BLaER1 (cell line): ENCODE measurements around the gene GMDS.

Experiments
- H3K27ac ChIP-seq: shearing (Covaris generic); formaldehyde crosslinking; 2 replicates; pipeline ENCODE4 v1.8.1; 2022
- H3K27me3 ChIP-seq: shearing (Covaris generic); formaldehyde crosslinking; 2 replicates; pipeline ENCODE4 v1.8.1; 2022
- H3K36me3 ChIP-seq: shearing (Covaris generic); formaldehyde crosslinking; 2 replicates; pipeline ENCODE4 v1.8.1; 2022
- H3K4me1 ChIP-seq: shearing (Covaris generic); formaldehyde crosslinking; 2 replicates; pipeline ENCODE4 v1.8.1; 2022
- H3K4me2 ChIP-seq: shearing (Covaris generic); formaldehyde crosslinking; 2 replicates; pipeline ENCODE4 v1.8.1; 2022
- H3K4me3 ChIP-seq: shearing (Covaris generic); formaldehyde crosslinking; 2 replicates; pipeline ENCODE4 v1.8.1; 2022
- H3K9ac ChIP-seq: shearing (Covaris generic); formaldehyde crosslinking; 2 replicates; pipeline ENCODE4 v1.8.1; 2022
- H3K9me3 ChIP-seq: shearing (Covaris generic); formaldehyde crosslinking; 2 replicates; pipeline ENCODE4 v1.8.1; 2022
- H4K20me1 ChIP-seq: shearing (Covaris generic); formaldehyde crosslinking; 2 replicates; pipeline ENCODE4 v1.8.1; 2022
- Cebpa-rat ChIP-seq: shearing (Covaris generic); IDR thresholded peaks from 2 replicates; pipeline ENCODE4 v1.8.1; 2022

GMDS gene

DNA sequence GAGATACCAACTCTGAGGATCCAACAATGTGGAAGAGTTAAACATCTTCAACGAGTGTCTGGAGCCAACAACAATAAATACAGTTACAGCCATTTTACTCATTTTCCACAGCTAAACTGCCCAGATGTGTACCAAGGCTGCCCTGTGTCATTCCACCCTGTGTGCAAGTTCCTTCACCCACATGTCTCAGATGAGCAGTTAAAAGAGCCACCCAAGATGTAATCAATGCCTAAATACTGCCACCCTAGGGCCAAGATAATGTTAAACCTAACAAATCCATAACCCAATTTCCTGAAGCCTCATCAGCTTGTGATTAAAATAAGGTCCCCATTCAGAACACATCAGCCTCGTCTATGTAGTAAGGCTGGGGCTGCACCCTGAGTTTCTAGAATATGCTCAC lies 59.9 kb downstream of the GMDS start:
- no peak overlapping the region for H3K9ac ChIP-seq
- H3K36me3 ChIP-seq: no peaks in the 10 kb centered on the region
- no peak overlapping the region for H3K27ac ChIP-seq
- no peaks in the 10 kb centered on the region for H3K4me1 ChIP-seq
- no peak for TF ChIP-seq Cebpa-rat
- no peaks in the 10 kb centered on the region for H3K9me3 ChIP-seq
- H3K4me3 ChIP-seq: no peak overlapping the region
- H3K4me2 ChIP-seq: no peak overlapping the region
- no peaks in the 10 kb centered on the region for H3K27me3 ChIP-seq
- peaks cover 46% of the 10 kb centered on the region for H4K20me1 ChIP-seq

GRCh38 chr6:2184700-2185455 lies 60.5 kb downstream of the GMDS start:
- Histone ChIP-seq H3K9ac (no peak overlapping the region), H3K9me3 (no peaks in the 10 kb centered on the region), H3K4me2 (no peak overlapping the region), H3K27me3 (no peaks in the 10 kb centered on the region), H3K4me3 (no peak overlapping the region), H3K36me3 (no peaks in the 10 kb centered on the region), H3K4me1 (no peaks in the 10 kb centered on the region), H3K27ac (no peak overlapping the region), H4K20me1 (peaks cover 48% of the 10 kb centered on the region)
- no peak for TF ChIP-seq Cebpa-rat

GRCh38 chr6:2183752-2184151 lies 61.7 kb downstream of the GMDS start:
- TF ChIP-seq Cebpa-rat: no peak
- H3K36me3 ChIP-seq: no peaks in the 10 kb centered on the region
- H3K27me3 ChIP-seq: no peaks in the 10 kb centered on the region
- H3K4me1 ChIP-seq: no peaks in the 10 kb centered on the region
- peaks cover 41% of the 10 kb centered on the region for H4K20me1 ChIP-seq
- no peak overlapping the region for H3K27ac ChIP-seq
- H3K9ac ChIP-seq: no peak overlapping the region
- H3K4me3 ChIP-seq: no peak overlapping the region
- H3K4me2 ChIP-seq: no peak overlapping the region
- no peaks in the 10 kb centered on the region for H3K9me3 ChIP-seq

DNA sequence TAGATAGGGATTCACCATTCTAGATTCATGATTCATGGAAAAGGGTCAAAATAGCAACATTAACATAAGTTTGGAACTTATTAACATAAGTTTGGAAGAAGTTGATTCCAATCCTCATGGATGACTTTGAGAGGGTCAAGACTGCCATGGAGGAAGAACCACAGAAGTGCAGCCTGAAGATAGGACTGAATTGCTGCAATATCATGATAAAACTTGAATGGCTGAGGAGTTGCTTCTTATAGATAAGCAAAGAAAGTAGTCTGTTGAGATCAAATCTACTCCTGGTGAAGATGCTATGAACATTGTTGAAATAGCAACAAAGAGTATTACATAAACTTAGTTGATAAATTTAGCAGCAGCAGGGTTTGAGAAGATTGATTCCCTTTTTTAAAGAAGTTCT lies 62.2 kb downstream of the GMDS start:
- Histone ChIP-seq H3K4me1 (no peaks in the 10 kb centered on the region), H3K9me3 (peaks cover 3% of the 10 kb centered on the region), H3K4me3 (no peak overlapping the region), H3K27ac (no peak overlapping the region), H4K20me1 (peaks cover 36% of the 10 kb centered on the region), H3K9ac (no peak overlapping the region), H3K36me3 (no peaks in the 10 kb centered on the region), H3K27me3 (no peaks in the 10 kb centered on the region), H3K4me2 (no peak overlapping the region)
- no peak for TF ChIP-seq Cebpa-rat

DNA sequence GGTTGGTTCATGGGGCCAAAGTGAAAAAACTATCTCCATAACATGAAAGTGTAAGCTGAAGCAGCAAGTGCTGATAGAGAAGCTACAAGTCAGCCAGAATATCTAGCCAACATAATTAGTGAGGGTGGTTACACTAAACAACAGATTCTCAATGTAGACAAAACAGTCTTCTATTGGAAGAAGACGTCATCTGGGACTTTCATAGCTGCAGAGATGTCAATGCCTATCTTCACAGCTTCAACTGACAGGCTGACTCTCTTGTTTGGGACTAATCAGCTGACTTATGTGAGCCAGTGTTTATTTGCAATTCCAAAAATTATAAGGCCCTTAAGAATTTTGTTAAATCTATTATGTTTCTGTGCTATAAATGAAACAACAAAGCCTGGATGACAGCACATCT lies 63.2 kb downstream of the GMDS start:
- Histone ChIP-seq H3K4me1 (no peaks in the 10 kb centered on the region), H3K9ac (no peak overlapping the region), H3K9me3 (peaks cover 10% of the 10 kb centered on the region), H3K27me3 (no peaks in the 10 kb centered on the region), H3K36me3 (no peaks in the 10 kb centered on the region), H4K20me1 (peaks cover 26% of the 10 kb centered on the region), H3K27ac (no peak overlapping the region), H3K4me2 (no peak overlapping the region), H3K4me3 (no peak overlapping the region)
- no peak for TF ChIP-seq Cebpa-rat

GRCh38 chr6:2181567-2181966 lies 63.8 kb downstream of the GMDS start:
- Histone ChIP-seq H3K4me3 (no peak overlapping the region), H3K27me3 (no peaks in the 10 kb centered on the region), H3K9ac (no peak overlapping the region), H3K36me3 (no peaks in the 10 kb centered on the region), H4K20me1 (peaks cover 27% of the 10 kb centered on the region), H3K9me3 (peaks cover 10% of the 10 kb centered on the region), H3K4me2 (no peak overlapping the region), H3K27ac (no peak overlapping the region), H3K4me1 (no peaks in the 10 kb centered on the region)
- TF ChIP-seq Cebpa-rat: no peak

GRCh38 chr6:2179950-2180349 lies 65.5 kb downstream of the GMDS start:
- Histone ChIP-seq H3K4me2 (no peak overlapping the region), H3K27me3 (no peaks in the 10 kb centered on the region), H3K4me3 (no peak overlapping the region), H3K9me3 (peaks cover 10% of the 10 kb centered on the region), H3K36me3 (no peaks in the 10 kb centered on the region), H3K4me1 (no peaks in the 10 kb centered on the region), H3K9ac (no peak overlapping the region), H4K20me1 (peaks cover 27% of the 10 kb centered on the region), H3K27ac (no peak overlapping the region)
- no peak for TF ChIP-seq Cebpa-rat

DNA sequence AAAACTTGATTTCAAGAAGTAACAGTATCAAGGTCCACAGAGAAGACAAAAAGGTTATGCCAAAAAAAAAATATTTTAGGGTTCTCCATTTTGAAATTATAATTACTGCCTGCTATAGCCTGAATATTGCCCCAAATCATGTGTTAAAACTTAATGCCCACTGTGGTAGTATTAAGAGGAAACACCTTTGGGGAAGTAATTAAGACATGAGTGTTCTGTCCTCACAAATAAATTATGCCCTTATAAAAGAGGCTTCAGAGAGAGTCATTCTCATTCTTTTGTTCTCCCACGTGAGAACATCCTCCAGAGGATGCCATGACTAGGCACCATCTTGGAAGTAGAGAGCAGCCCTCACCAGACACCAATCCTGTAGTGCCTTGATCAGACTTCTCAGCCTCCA lies 66.2 kb downstream of the GMDS start:
- H3K36me3 ChIP-seq: no peaks in the 10 kb centered on the region
- H3K4me1 ChIP-seq: no peaks in the 10 kb centered on the region
- H3K27me3 ChIP-seq: no peaks in the 10 kb centered on the region
- H3K4me2 ChIP-seq: no peak overlapping the region
- TF ChIP-seq Cebpa-rat: no peak
- peaks cover 27% of the 10 kb centered on the region for H4K20me1 ChIP-seq
- H3K4me3 ChIP-seq: no peak overlapping the region
- no peak overlapping the region for H3K27ac ChIP-seq
- peaks cover 10% of the 10 kb centered on the region for H3K9me3 ChIP-seq
- H3K9ac ChIP-seq: no peak overlapping the region

GRCh38 chr6:2178125-2178524 lies 67.3 kb downstream of the GMDS start:
- Histone ChIP-seq H3K9me3 (peaks cover 10% of the 10 kb centered on the region), H3K27me3 (no peaks in the 10 kb centered on the region), H4K20me1 (peaks cover 39% of the 10 kb centered on the region), H3K36me3 (no peaks in the 10 kb centered on the region), H3K4me3 (no peak overlapping the region), H3K9ac (no peak overlapping the region), H3K27ac (no peak overlapping the region), H3K4me2 (no peak overlapping the region), H3K4me1 (peaks cover 5% of the 10 kb centered on the region; the same call in 1 of the 2 replicates)
- no peak for TF ChIP-seq Cebpa-rat

DNA sequence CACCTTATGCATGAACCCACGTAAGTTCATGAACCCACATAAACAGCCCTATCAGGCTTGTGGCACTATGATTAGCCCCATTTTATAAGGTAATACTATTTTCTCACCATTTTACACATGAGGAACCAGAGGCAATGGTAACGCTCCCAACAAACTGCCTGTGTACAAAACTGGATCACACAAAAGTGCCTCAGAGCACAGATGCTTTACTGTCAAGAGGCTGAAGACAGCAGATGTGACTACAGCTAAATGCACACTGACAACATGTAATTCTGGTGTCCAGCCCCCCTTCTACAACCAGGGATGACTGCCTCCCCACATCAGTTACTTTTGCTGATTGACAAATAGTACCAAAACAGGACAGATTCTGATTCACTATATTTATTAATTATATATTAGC lies 69.6 kb downstream of the GMDS start:
- H3K9me3 ChIP-seq: peaks cover 10% of the 10 kb centered on the region
- H3K27ac ChIP-seq: no peak overlapping the region
- H4K20me1 ChIP-seq: peaks cover 21% of the 10 kb centered on the region; the same call in 1 of the 2 replicates
- peaks cover 5% of the 10 kb centered on the region; the same call in 1 of the 2 replicates for H3K4me1 ChIP-seq
- H3K9ac ChIP-seq: no peak overlapping the region
- TF ChIP-seq Cebpa-rat: no peak
- no peaks in the 10 kb centered on the region for H3K27me3 ChIP-seq
- H3K4me2 ChIP-seq: no peak overlapping the region
- H3K4me3 ChIP-seq: no peak overlapping the region
- H3K36me3 ChIP-seq: no peaks in the 10 kb centered on the region
